GM11168 (cell line): ENCODE results near the gene ASMT.
"Not testable (repeated sequence)": the region's sequence is repeated elsewhere in the genome, so short reads cannot be mapped to it uniquely, and the experiment has no call there.

ENCODE experiments used
- in situ Hi-C: fragments of 300-500 bp; cut with MboI; formaldehyde crosslinking; loops from one replicate; pipeline ENCODE4 v1.12.0; 2022; ENCODE audit warnings: low sequenced_read_pairs; ENCODE audit not compliant: unreplicated experiment

ASMT gene

DNA sequence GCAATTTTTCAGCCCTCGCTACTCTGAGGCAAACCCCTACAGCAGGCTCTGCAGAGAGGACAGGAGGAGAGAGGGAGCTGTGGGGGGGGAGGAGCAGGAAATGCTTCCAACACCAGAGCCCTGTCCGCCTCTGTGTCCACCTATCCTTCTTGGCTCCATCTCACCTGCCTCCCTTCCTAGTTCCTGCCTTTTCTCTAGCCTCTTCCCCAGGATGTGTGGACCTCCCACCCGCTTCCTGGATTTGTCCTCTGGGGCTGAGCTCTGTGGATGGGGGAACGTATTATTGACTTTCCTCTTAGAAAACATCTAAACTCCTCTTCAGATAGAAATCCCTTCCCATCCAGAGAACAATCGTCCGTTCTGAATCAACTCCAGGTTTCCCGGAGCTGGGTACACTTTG lies 14.4 kb downstream of the ASMT start:
- in situ Hi-C loops, result no loop called here

DNA sequence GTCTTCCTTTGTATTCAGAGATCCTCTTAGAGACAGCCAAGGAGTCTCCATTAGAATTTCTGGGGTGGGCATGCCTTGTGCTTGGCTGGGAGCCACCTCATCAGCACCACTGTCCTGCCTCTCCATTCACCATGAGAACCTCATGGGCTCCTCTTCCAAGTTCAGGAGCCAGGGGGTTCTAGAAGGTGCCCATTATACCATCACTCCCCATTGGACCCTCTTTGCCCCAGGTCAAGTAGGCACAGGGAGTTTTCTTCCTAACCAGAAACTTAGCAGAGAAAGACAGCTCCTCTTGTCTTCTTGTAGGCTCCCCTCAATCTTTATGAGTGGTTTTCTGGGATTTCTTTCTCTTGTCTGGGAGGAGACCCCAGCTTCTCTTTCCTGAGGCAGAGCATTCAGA lies 31.1 kb downstream of the ASMT start:
- in situ Hi-C loops, result no loop called here

DNA sequence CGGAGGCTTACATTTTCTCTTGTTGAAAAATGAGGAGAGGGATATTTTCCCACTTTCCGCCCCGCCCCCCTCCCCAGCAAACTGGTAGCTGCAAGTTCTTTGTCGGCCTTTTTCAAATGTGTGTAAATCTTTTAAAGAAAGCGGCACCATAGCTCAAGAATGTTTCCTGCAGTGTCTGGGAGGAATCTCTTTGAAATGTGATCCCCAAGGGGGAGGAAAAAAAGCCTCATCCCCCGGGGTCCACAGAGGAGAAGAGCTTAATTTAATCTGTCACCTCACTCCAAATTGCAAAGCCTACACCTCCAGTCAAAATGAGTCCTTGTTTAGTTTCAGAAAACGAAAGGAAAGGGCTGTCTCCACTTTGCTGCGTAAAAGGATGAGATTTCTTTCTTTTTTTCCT lies 34.8 kb downstream of the ASMT start:
- in situ Hi-C loops, result loop anchor here (5.0 kb wide), 1 partner anchor 978 kb away; no protein-coding TSS in a partner anchor

DNA sequence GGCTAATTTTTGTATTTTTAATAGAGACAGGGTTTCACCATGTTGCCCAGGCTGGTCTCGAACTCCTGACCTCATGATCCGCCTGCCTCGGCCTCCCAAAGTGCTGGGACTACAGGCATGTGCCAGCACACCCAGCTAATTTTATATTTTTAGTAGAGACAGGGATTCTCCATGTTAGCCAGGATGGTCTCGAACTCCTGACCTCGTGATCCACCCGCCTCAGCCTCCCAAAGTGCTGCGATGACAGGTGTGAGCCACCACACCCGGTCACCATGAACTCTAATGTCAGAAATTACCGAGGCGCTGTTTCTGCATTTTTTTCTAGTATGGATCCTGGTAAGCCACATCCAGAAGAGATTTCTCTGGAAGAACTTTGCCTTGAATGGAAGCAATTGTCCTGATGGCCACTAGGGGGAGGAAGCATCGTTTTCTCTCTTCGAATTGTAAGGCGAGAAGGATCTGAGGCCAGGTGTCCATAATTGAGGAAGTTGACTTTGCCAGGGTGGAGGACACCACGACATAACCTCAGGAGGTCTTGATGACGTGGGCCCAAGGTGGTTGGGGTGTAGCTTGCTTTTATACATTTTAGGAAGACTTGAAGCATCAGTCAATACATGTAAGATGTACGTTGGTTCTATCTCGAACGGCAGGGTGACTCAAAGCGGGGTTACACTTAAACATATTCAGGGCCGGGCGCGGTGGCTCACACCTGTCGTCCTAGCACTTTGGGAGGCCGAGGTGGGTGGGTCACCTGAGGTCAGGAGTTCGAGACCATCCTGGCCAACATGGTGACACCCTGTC lies 37.4 kb downstream of the ASMT start:
- in situ Hi-C loops, result loop anchor here (5.0 kb wide), 1 partner anchor 975 kb away; no protein-coding TSS in a partner anchor

DNA sequence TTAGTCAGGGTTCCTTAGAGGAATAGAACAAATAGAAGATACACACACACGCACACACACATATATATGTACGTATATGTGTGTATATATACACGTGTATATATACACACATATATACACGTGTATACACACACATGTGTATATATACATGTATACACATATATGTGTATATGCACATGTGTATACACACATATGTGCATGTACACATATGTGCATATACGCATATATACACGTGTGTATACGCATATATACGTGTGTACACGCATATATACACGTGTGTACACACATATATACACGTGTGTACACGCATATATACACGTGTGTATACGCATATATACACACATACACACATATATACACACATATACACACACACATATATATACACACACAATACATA lies 41.5 kb downstream of the ASMT start:
- in situ Hi-C loops, result no loop called here

DNA sequence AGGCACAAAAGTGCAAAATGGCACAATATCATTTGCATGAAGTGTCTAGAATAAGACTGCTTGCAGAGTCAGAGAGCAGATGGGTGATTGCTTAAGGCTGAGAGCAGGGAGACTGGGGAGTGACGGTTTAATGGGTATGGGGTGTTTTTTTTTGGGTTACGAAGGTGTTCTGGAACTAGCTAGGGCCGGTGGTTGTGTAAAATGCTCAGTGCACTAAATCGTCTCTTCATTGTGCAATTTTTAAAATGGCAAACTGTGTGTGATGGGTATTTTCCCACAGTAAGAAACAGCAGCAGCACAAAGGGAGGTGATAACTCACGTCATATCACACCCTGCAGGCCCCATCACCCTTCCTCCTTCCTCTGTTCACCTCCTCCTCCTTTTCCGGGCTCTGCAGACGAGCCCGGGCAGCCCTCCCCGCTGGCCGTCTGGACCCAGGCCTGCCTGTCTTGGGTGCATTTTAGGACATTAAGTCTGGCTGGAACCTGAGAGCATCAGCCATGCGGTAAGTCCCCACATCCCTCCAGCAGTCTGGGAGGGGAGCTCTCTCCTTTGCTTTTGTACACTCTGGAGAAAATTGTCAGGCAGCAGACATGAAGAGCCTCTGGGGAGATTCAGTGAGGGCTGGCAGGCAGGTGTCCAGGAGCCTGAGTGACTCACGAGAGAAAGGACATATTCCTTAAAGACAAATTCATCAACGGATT lies 42.7 kb downstream of the ASMT start:
- in situ Hi-C loops, result no loop called here

DNA sequence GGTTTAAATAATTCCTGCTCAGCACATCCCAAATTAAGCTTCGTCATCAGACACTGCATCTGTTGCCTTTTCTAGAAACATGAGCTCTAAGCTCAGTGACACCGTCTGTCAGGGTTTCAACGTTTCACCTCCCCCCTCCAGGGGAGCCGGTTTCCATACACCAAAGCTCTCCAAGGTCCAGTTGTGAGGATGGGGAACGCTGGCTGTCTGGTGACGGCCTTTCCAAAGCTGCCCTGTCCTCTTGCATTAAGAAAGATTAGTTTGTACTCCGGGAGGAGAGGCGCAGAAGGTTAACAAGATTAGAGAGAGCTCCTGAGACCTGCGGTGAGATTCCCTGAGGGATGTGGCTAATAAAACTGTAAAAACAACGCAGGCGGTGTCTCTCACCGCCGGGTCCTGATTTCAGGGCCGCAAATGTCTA lies 43.2 kb downstream of the ASMT start:
- in situ Hi-C loops, result no loop called here

DNA sequence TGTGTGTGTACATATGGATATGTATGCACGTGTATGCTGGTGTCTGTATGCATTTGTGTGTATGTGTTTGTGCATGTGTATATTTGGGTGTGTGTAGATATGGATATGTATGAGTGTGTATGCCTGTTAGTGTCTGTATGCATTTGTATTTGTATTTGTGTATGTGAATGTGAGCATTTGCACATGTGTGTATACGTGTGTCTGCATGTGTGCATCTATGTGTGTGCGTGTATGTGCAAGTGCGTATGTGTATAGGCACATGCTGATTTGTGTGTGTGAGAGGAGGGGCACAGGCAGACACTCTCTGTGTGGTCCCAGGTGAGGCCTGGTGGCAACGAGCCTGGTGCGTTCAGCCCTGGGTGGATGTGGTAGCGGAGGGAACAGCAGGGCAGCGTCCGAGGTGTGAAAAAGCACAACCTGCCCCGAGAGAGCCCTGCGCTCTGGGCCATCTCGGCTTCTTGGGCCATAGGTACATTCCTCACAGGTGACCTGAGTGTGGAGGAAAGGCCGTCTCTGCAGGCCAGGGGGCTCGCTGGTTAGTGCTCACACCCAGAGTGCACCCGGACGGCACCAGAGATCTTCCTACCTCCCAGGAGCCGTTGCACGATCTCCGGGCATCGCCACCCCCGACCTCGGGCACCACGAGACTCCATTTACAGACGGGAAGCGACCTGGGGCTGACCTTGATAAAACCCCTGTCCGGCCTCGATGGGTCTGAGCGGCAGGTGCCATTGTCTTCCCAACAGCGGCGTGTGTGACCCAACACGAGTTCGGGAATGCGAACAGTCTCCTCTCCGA lies 45.0 kb downstream of the ASMT start:
- in situ Hi-C loops, result no loop called here

DNA sequence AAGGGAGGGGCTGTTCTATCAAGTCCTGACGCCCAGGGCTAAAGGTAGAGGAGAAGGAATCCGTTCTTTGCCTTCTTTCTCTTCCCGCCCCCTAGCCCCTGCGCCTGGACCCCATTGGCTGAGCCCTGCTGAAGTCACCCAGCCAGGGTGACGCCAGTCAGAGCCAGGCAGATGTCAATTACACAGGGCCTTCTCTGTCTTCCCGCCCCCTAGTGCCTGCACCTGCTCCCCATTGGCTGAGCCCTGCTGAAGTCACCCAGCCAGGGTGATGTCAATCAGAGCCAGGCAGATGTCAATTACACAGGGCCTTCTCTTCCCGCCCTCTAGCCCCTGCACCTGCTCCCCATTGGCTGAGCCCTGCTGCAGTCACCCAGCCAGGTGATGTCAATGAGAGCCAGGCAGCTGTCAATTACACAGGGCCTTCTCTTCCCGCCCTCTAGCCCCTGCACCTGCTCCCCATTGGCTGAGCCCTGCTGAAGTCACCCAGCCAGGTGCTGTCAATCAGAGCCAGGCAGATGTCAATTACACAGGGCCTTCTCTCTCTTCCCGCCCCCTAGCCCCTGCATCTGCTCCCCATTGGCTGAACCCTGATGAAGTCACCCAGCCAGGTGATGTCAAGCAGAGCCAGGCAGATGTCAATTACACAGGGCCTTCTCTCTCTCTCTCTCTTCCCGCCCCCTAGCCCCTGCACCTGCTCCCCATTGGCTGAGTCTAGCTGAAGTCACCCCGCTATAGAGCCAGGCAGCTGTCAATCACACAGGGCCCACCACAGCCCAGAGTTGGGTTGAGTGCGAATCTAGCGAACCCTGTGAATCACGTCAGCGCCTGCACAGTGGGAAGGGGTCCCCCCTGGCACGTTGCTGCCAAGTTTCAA lies 46.4 kb downstream of the ASMT start:
- in situ Hi-C loops, result no loop called here

DNA sequence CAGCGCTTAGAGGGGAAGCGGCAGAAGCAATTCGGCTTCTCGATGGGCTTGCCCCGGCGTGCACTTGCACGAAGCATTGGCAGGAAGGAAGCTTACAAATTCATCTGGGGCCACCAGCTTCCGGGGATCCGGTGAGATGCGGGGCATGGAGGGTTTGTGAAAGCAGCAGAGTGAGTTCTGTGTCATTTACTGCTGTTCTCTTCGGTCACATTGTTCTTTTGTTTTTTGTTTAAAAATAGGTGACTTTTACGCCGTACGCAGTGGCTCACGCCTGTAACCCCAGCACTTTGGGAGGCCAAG lies 47.0 kb downstream of the ASMT start:
- in situ Hi-C loops, result no loop called here

DNA sequence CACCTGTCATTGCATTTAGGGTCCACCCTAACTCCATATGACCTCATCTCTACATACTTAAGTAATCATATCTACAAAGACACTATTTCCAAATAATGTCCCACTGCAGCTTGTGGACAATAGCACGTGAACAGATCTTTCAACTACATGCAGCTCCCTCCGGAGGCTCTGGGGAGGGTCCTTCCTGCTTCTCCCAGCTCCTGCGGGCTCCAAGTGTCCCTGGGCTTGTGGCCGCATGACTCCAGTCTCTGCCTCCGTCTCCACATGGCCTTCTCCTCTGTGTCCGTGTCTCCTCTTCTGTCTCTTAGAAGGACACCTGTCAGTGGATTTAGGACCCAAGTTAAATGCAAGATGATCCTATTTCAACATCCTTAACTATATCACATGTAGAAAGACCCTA lies 52.7 kb downstream of the ASMT start:
- in situ Hi-C loops, result no loop called here

DNA sequence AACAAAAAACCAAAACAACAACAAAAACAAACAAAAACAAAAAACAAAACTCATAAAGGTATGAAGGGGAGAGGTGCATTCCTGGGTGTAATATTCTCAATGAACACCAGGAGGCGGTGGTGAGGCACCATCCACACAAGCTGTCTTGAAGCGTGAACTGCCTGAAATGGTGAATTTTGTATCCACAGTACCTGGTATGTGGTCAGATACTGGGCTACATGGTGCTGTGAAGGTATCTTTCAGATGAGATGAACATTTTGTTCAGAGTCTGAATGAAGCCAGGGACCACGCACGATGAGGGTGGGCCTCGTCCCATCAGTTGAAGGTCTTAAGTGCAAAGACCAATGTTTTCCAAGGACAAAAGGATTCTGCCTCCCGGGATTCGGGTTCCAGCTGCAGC lies 58.5 kb downstream of the ASMT start:
- in situ Hi-C loops, result no loop called here

DNA sequence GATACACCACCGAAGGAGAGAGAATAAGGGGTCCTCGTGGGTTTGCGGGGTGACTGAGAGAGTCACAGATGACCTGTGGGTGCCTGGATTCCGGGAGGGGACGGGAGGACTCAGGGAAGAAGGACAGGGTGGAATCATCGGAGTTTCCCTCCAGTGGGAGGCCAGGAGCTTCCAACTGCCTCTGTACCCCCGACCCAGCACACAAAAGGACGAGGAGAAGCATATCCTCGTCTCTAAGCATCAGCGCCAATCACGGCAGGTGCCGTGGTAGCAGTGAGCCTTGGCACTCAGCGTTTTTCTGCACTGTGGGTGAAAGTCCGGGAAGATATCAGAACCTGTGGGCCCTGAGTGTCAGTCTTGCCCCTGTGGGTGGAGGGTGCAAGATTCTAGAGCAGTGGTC lies 62.0 kb downstream of the ASMT start:
- in situ Hi-C loops, result no loop called here

DNA sequence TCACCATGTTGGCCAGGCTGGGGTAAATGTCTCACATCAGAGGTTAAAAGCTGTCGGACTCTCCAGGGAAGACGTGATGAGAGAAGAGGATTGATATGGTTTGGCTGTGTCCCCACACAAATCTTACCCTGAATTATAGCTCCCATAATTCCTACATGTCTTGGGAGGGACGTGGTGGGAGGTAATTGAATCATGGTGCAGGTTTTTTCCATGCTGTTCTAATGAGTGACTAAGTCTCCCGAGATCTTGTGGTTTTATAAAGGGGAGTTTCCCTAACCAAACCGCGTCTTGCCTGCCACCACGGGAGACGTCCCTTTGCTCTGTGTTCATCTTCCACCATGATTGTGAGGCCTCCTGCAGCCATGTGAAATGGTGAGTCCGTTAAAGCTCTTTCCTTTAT lies 64.4 kb downstream of the ASMT start:
- in situ Hi-C loops, result no loop called here

DNA sequence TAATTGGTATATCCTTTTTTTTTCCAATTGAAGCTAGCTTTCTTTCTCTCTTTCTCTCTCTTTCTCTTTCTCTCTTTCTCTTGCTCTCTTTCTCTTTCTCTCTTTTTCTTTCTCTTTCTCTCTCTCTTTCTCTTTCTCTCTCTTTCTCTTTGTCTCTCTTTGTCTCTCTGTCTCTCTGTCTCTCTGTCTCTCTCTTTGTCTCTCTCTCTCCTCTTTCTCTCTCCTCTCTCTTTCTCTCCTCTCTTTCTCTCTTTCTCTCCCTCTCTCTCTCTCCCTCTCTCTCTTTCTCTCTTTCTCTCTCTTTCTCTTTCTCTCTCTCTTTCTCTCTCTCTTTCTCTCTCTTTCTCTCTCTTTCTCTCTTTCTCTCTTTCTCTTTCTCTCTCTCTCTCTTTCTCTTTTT lies 66.6 kb downstream of the ASMT start:
- in situ Hi-C loops, result no loop called here

DNA sequence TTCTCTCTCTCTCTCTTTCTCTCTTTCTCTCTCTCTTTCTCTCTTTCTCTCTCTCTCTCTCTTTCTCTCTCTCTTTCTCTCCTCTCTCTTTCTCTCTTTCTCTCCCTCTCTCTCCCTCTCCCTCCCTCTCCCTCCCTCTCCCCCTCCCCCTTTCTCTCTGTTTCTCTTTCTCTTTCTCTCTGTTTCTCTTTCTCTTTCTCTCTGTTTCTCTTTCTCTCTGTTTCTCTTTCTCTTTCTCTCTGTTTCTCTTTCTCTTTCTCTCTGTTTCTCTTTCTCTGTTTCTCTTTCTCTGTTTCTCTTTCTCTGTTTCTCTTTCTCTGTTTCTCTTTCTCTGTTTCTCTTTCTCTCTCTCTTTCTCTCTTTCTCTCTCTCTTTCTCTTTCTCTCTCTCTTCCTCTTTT lies 67.0 kb downstream of the ASMT start:
- in situ Hi-C loops, result not testable (repeated sequence)

DNA sequence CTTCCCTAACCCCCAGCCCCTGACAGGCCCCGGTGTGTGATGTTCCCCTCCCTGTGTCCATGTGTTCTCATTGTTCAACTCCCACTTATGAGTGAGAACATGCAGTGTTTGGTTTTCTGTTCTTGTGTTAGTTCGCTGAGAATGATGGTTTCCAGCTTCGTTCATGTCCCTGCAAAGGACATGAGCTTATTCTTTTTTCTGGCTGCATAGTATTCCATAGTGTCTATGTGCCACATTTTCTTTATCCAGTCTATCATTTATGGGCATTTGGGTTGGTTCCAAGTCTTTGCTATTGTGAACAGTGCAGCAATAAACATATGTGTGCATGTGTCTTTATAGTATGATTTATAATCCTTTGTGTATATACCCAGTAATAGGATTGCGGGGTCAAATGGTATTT lies 67.6 kb downstream of the ASMT start:
- in situ Hi-C loops, result not testable (repeated sequence)

DNA sequence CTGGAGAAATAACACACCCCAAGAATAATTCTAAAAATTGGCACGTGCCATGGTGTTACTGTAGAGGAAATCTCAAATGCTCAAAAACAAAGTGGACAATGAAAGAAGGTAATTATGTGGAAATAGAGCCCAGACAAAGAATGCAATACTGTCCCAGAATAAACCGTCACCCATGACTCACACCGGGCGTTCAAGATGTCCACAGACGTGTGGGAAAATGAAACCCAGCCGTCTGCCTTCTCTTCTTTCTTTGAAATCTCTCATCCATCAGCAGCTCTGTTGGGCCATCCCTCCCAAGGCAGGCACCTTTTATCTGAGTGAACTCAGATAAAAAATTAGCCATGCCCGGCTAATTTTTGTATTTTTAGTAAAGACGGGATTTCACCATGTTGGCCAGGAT lies 70.0 kb downstream of the ASMT start:
- in situ Hi-C loops, result not testable (repeated sequence)

DNA sequence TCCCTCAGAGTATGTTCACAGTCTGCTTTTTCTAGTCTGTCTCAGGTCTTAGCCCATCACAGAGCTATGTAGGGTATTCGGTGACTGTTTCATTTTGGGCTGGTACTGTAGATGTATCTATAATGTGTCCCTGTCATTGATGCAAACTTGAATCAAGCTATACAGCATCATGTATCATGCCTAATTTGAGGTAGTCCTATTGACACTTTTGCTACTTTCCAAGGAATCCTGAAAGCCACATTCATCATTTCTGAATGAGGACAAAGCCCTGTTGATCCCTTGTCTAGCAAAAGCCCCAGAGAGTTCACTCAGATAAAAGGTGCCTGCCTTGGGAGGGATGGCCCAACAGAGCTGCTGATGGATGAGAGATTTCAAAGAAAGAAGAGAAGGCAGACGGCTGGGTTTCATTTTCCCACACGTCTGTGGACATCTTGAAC lies 70.6 kb downstream of the ASMT start:
- in situ Hi-C loops, result not testable (repeated sequence)

DNA sequence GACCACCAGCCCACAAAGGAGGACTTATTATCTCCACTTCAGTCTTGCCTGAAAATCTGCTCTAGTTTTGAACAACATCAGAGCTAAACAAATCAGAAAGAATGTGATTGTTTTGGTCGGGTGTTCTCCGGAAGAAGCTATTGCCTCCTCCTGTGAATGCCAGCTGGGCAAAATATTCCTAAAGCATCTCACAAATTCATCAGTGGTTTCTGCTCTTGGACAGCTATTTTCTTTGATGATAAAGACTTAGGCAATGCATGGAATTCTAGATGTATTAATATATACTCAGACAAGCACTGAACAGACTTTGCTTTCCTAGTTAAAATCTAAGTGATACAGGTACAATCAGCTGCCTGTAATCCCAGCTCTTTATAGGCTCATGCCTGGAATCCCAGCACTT lies 71.8 kb downstream of the ASMT start:
- in situ Hi-C loops, result no loop called here
